IPS DF 4.7 (cell line): ENCODE results near the gene PRKRA.
"Not testable (repeated sequence)": the region's sequence is repeated elsewhere in the genome, so short reads cannot be mapped to it uniquely, and the experiment has no call there.

Source experiments
- DNase-seq: peaks from one replicate; pipeline ENCODE4 v3.0.0-alpha.2; 2013; ENCODE audit warnings: low spot score; ENCODE audit errors: extremely low read depth

Gene PRKRA

DNA sequence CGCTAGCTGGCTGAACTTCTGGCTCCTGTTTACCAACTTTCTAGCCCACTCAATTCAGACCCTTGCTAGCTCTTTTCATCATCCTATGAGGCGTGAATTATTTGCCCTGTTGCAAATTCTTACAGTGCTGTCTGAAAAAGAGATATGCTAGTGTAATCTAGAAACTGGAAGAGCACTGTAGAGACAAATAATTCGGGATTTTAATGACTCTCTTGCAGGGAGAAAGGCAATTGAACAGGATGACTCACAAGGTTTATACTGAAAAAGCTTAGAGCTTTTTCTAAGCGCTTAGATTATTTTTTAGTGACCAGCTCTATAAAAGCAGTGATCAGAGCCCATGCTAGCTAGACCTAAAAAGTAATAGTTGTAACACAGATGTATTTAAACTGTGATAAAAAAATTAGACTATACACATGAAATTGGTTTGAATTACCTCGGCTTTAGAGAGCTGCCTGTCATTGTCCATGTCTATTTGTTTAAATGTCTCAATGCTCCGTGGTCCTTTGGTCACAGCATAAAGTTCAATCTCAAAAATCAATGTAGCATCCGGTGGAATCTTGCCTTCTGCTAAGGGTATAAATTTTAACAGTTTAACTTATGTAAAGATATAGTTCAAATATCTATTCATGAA lies 18.4 kb upstream of the PRKRA start:
- no peak for DNase-seq

DNA sequence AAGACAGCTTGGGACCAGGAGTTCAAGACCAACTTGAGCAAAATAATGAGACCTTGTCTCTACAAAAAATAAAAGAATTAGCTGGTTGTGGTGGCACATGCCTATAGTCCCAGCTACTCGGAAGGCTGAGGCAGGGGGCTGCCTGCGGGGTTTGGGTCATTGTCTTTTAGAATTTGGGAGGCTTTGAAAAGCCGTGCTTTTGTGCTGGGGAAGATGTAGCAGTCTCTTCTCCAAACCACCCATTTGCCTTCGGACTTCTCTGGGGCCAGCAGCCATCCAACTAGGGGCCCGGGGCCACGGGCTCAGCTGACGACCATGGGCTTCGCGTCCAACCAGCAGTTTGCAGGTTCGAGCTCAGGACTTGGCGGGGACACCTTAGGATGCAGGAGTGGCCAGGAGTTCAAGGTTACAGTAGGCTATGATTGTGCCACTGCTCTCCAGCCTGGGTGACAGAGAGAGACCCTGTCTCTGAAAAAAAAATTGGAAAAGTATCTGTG lies 6.5 kb upstream of the PRKRA start:
- no peak for DNase-seq

DNA sequence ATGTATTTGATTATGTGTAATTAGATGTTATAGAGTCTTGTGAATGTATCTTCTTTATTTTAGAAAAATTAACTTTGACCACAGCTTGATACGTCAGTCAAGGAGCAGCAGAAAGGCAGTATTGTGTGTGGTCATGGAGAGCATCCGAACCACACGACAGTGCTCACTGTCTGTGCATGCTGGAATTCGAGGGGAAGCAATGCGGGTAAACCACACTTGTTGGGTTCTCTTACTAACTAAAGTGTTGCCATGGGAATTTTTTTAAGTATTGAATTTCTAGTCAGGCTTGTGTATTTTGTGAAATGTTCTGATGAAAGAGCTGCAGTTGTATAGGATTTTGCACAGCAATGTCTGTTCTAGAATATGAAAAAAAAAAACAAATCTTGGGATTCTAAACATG lies 5.0 kb upstream of the PRKRA start:
- no peak for DNase-seq

DNA sequence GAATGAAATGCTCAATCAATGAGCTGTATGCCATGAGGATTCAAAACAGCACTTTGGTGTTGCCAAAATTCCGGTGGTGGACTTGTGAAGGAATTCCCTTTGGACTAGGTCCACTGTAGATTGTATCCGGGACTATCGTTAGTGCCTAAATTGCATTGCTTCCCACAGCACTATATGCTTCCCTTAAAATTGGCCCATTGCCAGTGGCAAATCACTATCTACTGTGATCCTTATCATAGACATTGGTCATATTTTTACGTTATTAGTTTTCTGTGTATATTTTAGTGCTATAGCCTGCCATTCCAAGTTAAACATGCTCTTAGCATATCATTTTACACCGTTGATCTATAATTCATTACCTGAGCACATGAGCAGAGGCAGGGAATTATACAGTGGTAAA lies 1.9 kb upstream of the PRKRA start:
- DNase-seq, result no peak

DNA sequence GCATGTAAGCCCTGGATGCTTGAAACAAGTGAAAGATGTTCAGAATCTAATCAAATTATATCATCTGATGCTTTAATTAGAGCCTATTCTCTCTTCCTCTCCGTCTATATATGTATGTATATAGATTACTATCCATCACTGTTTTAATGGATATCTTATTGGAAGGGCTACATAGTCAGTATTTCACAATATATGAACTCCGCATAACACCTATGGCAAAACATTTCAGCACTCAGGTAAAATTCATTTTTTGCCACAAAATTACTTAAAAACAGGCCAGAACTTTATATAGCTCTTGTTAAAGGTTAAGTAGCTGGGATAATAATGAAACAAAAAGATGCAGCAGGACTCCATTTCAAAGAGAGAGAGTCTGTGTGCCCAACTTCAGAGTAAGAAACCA lies 1.4 kb upstream of the PRKRA start:
- no peak for DNase-seq

DNA sequence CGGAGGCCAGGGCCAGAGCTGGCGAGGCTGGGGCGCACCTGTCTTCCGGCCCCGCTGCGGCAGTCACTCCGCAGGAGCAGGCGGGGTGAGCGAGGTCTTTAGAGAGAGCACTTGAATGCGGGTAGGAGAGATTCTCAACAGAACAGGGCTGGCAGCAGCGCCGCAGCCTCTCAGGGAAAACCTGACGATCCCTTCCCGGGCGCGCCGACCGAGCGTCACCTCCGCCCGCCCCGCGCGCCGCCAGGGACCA lies 526 bp downstream of the PRKRA start:
- no peak for DNase-seq

DNA sequence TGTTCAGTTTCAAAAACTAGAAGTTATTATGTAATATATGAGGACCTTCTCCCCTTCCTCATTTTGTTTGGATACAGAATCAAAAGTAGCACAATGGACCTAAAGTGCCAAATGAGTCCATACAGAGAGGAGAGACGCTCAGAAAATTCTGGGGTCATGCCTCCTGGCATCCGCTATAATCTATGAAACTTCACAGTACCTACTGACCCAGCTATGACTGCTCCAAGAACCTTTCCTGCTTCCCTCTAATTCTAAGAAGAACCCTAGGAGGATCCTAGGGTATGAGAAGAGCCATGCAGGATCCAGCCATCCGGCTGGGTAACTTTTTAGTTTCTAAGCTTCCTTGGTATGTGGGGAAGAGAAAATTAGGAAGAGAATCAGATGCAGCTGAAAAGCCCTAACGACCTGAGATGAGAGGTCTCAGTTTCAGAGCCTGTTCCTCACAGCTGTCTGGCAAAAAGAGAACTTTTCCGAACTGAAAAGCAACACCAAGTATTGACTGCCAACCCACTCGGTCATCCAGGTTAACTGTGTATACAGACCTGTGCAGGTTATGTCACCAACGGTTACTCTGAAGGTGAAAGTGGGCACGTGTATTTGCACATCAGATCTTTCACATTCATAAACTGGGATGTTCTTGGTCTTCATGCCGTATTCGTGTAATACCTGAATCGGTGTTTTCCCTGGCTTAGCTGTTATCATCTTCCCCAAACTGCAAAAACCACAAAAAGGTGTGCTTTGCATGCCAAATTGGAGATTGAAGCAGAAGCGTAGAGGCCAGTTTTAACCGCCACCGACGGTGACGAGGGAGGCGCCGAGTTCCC lies 1.1 kb downstream of the PRKRA start:
- DNase-seq, result no peak

DNA sequence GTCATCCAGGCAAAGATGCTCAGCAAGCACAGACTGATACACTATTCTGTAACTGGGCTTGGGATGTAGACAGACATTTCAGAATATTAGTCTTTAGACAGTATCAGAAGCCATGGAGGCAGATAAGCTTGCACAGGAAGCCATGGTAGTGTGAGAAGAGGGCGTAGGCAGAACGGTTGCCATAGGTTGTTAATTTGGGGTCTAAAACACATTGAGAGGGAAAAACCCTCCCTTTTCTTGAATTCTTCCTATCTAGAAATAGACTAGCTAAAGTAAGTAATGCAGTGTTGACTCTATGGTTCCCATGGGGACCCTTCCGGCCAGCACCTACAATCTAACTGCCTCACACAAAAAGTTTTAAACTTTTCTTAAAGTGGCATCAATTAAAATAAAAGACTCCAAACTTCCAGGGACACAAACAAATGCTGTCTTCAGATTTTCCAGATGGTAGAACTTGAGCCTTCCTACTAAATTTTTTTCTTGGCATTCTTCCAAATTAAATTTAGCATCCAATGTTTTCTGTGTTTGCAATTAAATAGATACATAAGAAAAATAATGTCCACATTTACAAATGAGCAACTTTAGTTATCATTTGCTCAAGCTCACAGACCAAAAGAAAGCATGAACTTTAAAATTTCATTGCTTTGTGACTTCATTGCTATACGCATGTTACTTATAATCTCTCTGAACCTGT lies 1.9 kb downstream of the PRKRA start:
- no peak for DNase-seq

DNA sequence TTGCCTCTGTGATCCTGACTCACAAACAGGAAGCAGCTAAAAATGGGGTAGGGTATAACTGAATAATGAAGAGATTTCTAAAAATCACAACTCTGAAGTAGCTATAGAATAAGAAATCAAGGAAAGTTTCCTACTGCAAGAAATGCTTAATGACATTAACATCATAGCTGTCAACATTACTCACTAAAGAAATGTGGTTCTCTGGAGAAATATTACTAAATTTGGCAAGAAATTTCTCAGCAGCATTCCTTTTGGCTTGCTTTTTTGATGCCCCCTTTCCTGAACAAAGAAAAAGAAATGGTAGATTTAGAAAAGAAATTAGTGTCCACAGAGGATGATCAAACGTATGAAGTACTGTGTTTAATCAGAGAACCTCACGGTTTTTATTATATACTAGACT lies 9.5 kb downstream of the PRKRA start:
- DNase-seq, result no peak

DNA sequence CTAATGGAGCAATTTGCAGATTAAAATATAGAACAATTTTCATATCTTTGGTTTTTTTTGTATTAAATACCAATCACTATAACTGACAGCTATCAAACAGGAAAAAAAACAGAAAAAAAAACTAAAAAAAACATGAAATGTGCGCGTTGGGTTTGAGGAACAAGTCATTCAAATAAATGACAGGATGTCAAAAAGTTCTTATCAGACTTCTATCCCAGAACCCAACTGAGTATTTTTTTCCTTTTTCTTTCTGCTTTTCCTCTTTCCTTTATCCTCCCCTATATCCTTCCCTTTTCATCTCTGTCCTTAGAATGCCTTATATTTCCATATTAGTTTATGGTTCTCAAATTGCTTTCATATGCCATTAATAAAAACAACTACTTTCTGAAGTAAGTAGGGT lies 14.3 kb downstream of the PRKRA start:
- no peak for DNase-seq

DNA sequence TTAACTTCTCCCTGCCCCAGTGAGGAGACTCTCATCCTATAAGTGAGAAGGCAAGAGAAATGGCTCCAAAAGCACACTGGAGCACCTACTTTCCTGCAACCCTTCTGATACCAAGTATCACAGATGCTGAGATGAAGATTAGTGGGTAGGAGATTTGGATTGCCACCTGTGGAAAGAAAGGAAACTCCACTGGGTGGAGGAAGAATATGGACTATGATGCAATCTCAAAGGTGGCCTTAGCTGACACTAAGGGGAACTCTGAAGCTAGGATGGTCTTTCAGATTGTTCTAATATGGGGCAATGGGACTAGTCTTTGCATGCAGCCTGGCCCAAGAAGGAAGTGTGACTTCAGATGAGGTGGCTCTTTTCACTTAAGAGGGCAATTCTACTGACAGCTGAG lies 21.6 kb downstream of the PRKRA start:
- DNase-seq, result no peak

DNA sequence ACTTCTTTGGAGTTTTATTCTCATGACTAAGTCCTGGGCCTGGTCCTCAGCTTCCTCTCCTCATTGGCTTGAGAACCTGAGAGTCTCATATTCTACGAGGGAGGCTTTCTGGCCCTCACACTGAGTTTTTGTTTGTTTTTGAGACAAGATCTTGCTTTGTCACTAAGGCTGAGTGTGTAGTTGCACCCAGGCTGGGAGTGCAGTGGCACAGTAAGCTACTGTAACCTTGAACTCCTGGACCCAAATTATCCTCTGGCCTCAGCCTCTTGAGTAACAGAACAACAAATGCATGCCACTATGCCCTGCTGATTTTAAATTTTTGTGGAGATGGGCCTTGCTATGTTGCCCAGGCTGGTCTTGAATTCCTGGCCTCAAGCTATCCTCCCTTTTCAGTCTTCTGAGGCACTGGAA lies 22.6 kb downstream of the PRKRA start:
- DNase-seq, result no peak

DNA sequence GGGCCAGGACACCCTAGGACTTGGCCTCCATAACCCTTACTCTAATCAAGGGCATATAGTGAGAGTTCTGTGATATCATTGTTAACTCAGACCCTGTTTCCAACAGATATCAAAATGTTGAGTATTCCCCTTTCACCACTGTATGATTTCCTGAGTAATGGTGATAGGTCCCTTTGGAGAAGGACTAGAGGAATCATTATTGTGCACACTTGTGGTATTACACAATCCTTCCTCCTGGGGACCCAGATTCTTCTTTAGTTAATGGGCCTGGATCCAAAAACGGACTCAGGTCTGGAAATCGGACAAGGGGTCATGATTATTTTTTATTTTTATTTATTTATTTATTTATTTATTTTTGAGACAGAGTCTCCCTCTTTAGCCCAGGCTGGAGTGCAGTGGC lies 23.5 kb downstream of the PRKRA start:
- no peak for DNase-seq

DNA sequence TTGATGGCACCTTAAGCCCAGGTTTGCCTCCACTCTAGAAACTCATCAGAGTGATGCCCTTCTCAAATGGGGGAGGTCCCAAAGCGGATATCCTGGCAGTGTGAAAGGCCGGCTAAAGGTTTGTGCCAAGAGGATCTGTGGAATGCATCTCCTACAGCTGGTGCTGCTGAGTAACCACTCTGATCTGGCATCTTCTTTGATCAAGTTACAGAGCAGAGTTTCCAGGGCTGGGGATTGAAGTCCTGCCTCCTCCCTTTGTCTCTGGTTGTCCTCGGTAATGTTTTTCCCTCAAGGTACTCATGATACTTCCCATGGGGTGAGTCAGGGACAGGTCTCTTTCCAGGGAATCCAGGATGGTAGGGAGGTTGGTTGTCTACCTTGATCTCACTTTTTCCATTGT lies 24.6 kb downstream of the PRKRA start:
- no peak for DNase-seq

DNA sequence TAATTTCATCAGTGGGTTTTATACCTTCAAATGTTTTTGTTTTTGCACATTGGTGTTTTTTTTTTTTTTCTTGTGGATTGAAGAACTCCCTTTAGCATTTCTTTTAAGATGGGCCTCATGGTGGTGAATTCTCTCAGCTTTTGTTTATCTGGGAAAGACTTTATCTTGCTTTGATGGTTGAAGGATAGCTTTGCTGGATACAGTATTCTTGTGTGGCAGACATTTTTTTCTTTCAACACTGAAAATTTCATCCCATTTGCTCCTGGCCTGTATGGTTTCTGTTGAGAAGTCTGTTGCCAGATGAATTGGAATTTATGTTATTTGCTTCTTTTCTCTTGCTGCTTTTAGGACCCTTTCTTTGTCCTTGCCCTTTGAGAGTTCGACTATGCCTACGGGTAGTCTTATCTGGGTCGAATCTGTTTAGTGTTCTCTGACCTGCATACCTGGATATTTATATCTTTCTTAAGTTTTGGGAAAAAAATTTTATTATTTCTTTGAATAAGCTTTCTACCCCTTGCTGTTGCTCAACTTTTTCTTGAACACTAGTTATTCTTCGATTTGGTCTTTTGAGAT lies 25.6 kb downstream of the PRKRA start:
- DNase-seq, result no peak

DNA sequence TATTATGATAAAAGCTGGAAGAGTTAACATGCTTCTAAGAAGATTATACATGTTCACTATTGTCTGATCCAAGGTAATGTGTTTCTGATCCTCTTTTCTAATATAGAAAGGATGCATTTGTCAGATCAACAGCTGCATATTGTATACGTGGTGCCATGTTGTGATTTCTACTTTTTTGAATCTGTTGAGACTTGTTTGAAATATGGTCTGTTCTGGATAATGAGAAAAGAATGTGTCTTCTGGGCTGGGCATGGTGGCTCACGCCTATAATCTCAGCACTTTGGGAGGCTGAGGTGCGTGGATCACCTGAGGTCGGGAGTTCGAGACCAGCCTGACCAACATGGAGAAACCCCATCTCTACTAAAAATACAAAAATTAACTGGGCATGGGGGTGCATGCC lies 27.2 kb downstream of the PRKRA start:
- not testable (repeated sequence) for DNase-seq

DNA sequence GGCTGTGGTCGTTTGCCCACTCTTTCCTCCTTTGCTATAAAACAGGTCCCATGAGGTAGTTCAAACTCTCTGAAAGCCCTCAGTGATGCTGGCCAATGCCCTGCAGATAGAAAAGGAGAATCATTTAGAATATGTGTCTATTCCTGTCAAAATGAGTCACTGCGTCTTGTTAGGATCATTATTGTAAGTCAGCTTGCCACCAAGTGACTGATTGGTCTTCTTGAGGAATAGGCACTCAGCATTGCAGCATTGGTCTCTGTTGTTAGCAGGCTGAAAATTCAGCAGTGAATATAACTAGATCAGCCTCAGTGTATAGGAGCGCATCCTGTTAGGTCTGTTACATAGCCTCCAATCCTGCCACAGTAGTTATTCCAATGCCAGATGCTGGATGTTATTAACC lies 28.9 kb downstream of the PRKRA start:
- DNase-seq, result no peak

DNA sequence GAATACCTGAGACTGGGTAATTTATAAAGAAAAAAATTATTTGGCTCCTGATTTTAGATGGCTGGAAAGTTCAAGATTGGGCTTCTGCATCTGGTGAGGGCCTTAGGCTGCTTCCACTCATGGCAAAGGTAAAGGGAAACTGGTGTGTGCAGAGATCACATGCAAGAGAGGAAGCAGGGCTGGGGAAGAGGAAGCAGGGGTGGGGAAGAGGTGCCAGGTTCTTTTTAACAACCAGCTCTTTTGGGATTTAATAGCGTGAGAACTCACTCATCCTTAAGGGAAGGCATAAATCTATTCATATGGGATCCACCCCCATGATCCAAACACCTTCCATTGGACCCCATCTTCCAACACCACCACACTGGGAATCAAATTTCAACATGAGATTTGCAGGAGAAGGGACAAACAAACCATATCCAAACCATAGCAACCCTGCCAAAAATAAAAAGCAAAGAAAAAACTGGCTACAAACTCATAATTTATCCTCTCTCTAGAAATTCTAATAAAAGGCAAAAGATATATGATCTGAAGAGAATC lies 30.4 kb downstream of the PRKRA start:
- no peak for DNase-seq

DNA sequence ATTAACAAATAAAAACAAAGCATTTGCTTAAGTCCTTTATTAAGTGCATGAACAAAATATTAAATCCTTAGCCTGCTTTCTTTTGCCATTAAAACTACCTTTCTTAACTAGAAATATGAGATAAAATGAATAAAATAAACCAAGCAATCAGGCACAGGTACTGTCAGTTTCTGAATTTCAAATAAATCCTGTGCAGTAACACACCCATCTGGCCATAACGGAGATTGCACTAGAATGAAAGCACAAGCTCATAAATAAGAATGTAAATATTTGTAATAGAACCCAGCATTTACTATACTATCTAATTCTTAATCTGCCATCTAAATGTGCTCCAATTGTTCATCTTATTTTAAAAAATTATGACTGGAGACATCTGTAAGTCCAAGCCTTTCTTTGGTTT lies 31.9 kb downstream of the PRKRA start:
- no peak for DNase-seq

DNA sequence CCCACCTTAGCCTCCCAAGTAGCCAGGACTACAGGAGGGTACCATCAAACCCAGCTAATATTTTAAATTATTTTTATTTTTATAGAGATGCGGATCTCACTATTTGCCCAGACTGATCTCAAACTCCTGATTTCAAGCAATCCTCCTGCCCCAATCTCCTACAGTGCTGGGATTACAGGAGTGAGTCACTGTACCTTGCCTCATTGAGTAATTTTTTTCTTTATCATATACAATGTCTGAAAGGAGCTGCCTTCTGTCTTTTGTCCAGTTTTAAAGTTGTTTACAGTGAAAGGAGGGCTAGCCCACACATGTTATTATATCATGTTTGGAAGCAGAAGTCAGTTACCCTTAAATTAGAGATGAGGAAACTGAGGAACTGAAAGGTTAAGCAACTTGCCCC lies 32.5 kb downstream of the PRKRA start:
- no peak for DNase-seq

DNA sequence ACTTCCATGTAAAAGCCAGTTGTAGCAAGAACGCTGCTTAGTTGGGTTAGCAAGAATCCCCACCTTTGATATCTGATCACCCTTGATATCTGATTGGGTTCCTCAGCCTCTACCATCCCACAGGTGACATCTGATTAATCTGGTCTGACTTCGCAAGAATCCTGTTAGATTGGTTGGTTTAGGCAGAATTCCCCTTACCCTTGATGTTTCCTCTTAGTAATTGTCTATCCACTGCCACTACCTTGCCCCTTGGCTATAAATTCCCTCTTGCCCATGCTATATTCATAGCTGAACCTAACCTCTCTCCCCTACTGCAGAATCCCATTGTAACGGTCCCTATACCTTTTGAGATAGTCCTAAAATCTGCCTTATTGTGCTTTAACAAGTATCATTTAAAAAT lies 33.1 kb downstream of the PRKRA start:
- DNase-seq, result no peak

DNA sequence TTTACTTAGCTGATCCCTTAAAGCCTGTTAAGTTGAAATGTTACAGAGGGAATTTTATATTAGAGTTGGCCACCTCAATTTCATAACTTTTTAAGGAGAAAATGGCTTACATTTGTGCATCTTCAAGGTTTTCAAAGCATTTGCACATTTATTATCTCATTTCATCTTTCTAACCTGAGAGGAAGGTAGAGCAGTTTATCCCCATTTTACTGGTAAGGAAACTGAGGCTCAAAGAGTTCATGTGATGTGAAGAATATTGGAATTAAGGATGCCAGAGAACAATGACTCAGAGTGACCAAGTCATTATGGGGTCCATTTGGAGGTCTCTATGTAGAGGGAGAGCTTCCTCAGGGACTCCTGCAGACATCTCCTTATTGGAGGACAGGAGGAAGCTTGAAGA lies 35.0 kb downstream of the PRKRA start:
- DNase-seq, result no peak
